Panc1 (cell line): ENCODE results near the gene ACOT12. TPM values are rescaled to one million over a fixed set of nuclear protein-coding genes. Genes with fewer than 3 reads are reported as not detected.

Experiments used
- ATAC-seq: fragments of 200-7000 bp; cut with Tn5 transposase; 2 replicates; pipeline ENCODE4 v1.9.1; 2020; ENCODE audit warnings: mild to moderate bottlenecking, moderate library complexity
- BruUV-seq: library from RNA; stranded (reverse); fragments of 400-500 nt; replicated peaks from 2 replicates; lab custom pipeline; 2021; lab: Mats Ljungman, UMichigan
- CTCF ChIA-PET: fragments of 300-600 bp; sonication (Branson Sonifier 250); formaldehyde crosslinking; loops from one replicate; lab custom pipeline; 2022; ENCODE audit warnings: antibody characterized with exemption; lab: Charles Lee
- POLR2A ChIA-PET: fragments of 300-600 bp; sonication (Branson Sonifier 250); formaldehyde crosslinking; loops from one replicate; lab custom pipeline; 2022; ENCODE audit warnings: antibody characterized with exemption; lab: Charles Lee
- DNase-seq: peaks from one replicate; pipeline ENCODE4 v3.0.0-alpha.2; 2010; ENCODE audit warnings: low read depth, low spot score
- H3K27ac ChIP-seq: 2 replicates; pipeline ENCODE4 v1.5.1; 2011; ENCODE audit warnings: mild to moderate bottlenecking, low read length, inconsistent platforms
- H3K27me3 ChIP-seq: fragments of 200-500 bp; sonication (Bioruptor generic); 2 replicates; pipeline ENCODE4 v1.6.0; 2014; ENCODE audit warnings: low read length, inconsistent platforms; ENCODE audit not compliant: control insufficient read depth, insufficient read depth
- H3K36me3 ChIP-seq: fragments of 200-500 bp; sonication (Bioruptor generic); 2 replicates; pipeline ENCODE4 v1.5.1; 2014; ENCODE audit warnings: inconsistent platforms, mild to moderate bottlenecking, low read length, moderate library complexity; ENCODE audit not compliant: control insufficient read depth, insufficient read depth
- H3K4me1 ChIP-seq: 2 replicates; pipeline ENCODE4 v1.5.1; 2011; ENCODE audit warnings: inconsistent platforms, mild to moderate bottlenecking, low read length, moderate library complexity; ENCODE audit not compliant: control insufficient read depth, insufficient read depth
- H3K4me3 ChIP-seq, 2 experiments: 2 replicates each; pipeline ENCODE4 v1.5.1; 2011 to 2012; ENCODE audit warnings: low read depth in 2 of 2, low read length in 2 of 2, mild to moderate bottlenecking in 2 of 2, inconsistent platforms in 1 of 2, moderate library complexity in 1 of 2
- H3K9me3 ChIP-seq: fragments of 200-500 bp; sonication (Bioruptor generic); 2 replicates; pipeline ENCODE4 v1.5.1; 2014; ENCODE audit warnings: low read depth, mild to moderate bottlenecking, inconsistent platforms, low read length, moderate library complexity; ENCODE audit not compliant: control insufficient read depth, insufficient read depth
- CTCF ChIP-seq: fragments of 450-650 bp; IDR thresholded peaks from 2 replicates; pipeline ENCODE4 v1.5.1; 2017; ENCODE audit warnings: mild to moderate bottlenecking
- POLR2AphosphoS5 ChIP-seq: IDR thresholded peaks from 2 replicates; pipeline ENCODE4 v1.6.1; 2012; ENCODE audit warnings: mild to moderate bottlenecking, low read depth, low read length, moderate library complexity
- REST ChIP-seq, 2 experiments: IDR thresholded peaks; 2 replicates each; pipeline ENCODE4 v1.6.1; 2011 to 2012; ENCODE audit warnings: low read depth in 2 of 2, control low read depth in 1 of 2, low read length in 1 of 2, mild to moderate bottlenecking in 1 of 2, moderate library complexity in 1 of 2; ENCODE audit not compliant: insufficient read depth in 1 of 2
- SIN3A ChIP-seq: IDR thresholded peaks from 2 replicates; pipeline ENCODE4 v1.6.1; 2012; ENCODE audit warnings: low read depth, mild to moderate bottlenecking, low read length, moderate library complexity, borderline replicate concordance; ENCODE audit not compliant: insufficient read depth
- TCF7L2 ChIP-seq: IDR thresholded peaks from 2 replicates; pipeline ENCODE4 v1.6.1; 2011; ENCODE audit warnings: mild to moderate bottlenecking, low read depth, low read length, inconsistent platforms
- in situ Hi-C: cut with HindIII; loops from 2 replicates; pipeline ENCODE4 v1.10.0; 2016; ENCODE audit warnings: low sequenced_read_pairs, low pct_unique_long_range_greater_than_20kb
- intact Hi-C: fragments of 100-400 bp; cut with micrococcal nuclease; formaldehyde crosslinking; loops from one replicate; pipeline ENCODE4 v1.10.0; 2022; ENCODE audit not compliant: unreplicated experiment
- total RNA-seq: library from RNA; stranded (reverse); gene quantifications from one replicate; pipeline ENCODE4 v1.2.1, GENCODE V29; 2021; ENCODE audit not compliant: unreplicated experiment

ACOT12 gene
- total RNA-seq, 1 experiment from 2014 or later: 0.74 TPM

GRCh38 chr5:81429985-81430384 lies 36.1 kb upstream of the ACOT12 start:
- Histone ChIP-seq H3K27me3 (no peaks in the 10 kb centered on the region), H3K27ac (no peak overlapping the region), H3K4me1 (peaks cover 7% of the 10 kb centered on the region), H3K4me3 (no peak overlapping the region), H3K9me3 (no peaks in the 10 kb centered on the region), H3K36me3 (no peaks in the 10 kb centered on the region)
- BruUV-seq: no TSS peak
- TF ChIP-seq POLR2AphosphoS5 (no peak), TCF7L2 (no peak), SIN3A (no peak), REST (IDR thresholded peaks at IDR 0.05; ENCODE audit: insufficient read depth in 1 of 2, low read depth in 2 of 2, low read length in 1 of 2) (no peak), CTCF (no peak)
- ATAC-seq (no peak), DNase-seq (no peak)
- ChIA-PET POLR2A (interaction anchor here (0.7 kb wide), 1 partner anchor 52 kb away, joined by 4 read pairs; no protein-coding TSS in a partner anchor), CTCF (interaction anchor here (0.6 kb wide), 1 partner anchor 37 kb away, joined by 4 read pairs; no protein-coding TSS in a partner anchor)
- intact Hi-C loops: loop anchor here (5.0 to 10.0 kb wide), 3 partner anchors 317 to 795 kb away; no protein-coding TSS in a partner anchor
- in situ Hi-C loops: no loop called here

GRCh38 chr5:81429363-81429762 lies 35.4 kb upstream of the ACOT12 start:
- DNase-seq (no peak), ATAC-seq (no peak)
- Histone ChIP-seq H3K36me3 (no peaks in the 10 kb centered on the region), H3K4me3 (no peak overlapping the region), H3K4me1 (peaks cover 7% of the 10 kb centered on the region), H3K9me3 (no peaks in the 10 kb centered on the region), H3K27me3 (no peaks in the 10 kb centered on the region), H3K27ac (no peak overlapping the region)
- CTCF ChIA-PET: no interaction called here
- POLR2A ChIA-PET: interaction anchor here (0.7 kb wide), 1 partner anchor 53 kb away, joined by 4 read pairs; no protein-coding TSS in a partner anchor
- intact Hi-C loops (loop anchor here (5.0 to 10.0 kb wide), 3 partner anchors 318 to 795 kb away; no protein-coding TSS in a partner anchor), in situ Hi-C loops (no loop called here)
- TF ChIP-seq CTCF (no peak), REST (IDR thresholded peaks at IDR 0.05; ENCODE audit: insufficient read depth in 1 of 2, low read depth in 2 of 2, low read length in 1 of 2) (no peak), SIN3A (no peak), POLR2AphosphoS5 (no peak), TCF7L2 (no peak)
- no TSS peak for BruUV-seq
